HL-60/S4 (cell line): ENCODE results near the gene CRYGS.
"Not testable (repeated sequence)": the region's sequence is repeated elsewhere in the genome, so short reads cannot be mapped to it uniquely, and the experiment has no call there.

Source experiments
- in situ Hi-C: fragments of 300-500 bp; cut with MboI; formaldehyde crosslinking; loops from 2 replicates; pipeline ENCODE4 v1.14.3; 2022; ENCODE audit warnings: low sequenced_read_pairs

CRYGS gene

GRCh38 chr3:186520431-186520830 is 23.7 kb downstream of the CRYGS start:
- in situ Hi-C loops: no loop called here

DNA sequence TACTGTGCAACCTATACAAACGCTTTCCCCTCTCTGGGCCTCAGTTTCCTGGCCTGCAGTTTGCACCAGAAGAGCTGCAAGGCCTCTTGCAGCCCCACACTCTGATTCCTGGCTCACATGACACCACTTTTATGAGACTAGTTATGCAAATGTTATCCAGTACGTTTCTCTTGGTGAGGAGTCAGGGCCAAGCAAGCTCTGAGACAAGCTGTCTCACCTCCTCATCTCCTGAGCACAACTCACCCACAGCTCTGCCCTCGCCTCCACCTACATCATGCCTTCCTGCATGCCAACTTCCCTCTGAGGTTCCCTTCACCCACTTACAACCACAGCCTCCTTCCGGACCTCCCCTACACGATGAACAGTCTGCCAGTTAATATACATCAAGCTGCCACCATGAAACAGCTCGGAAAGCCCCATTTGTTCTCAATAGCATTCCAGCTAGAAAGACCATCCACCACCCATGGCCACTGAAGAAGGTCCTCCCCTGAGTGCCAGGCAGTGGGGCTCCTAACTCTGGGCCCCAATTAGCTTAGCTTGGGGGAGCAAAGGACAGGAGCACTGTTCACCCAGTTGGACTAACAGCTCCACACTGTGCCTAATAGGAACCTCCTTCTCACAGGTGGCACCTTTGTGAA is 25.0 kb downstream of the CRYGS start:
- in situ Hi-C loops: no loop called here

- in situ Hi-C loops: no loop called here
Measured at GRCh38 chr3:186517218-186517617, 27.0 kb downstream of the CRYGS start.

DNA sequence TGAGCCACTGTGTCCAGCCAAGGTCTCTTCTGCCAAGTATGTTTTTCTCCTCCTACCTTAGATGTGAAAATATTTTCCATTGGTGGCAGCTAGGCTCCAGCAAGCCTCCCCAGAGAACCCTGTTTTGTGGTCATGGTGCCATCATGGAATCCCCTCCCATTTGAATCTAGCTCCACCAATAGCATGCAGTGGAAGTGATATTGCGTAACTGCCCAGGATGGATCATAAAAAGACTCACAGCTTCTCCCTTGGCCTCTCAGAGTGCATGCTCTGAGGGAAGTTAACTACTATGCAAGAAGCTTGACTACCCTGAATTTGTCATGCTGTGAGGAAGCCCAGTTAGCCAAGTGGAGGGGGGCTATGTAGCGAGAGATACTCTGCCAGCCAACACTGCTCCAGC is 27.5 kb downstream of the CRYGS start:
- in situ Hi-C loops: no loop called here

DNA sequence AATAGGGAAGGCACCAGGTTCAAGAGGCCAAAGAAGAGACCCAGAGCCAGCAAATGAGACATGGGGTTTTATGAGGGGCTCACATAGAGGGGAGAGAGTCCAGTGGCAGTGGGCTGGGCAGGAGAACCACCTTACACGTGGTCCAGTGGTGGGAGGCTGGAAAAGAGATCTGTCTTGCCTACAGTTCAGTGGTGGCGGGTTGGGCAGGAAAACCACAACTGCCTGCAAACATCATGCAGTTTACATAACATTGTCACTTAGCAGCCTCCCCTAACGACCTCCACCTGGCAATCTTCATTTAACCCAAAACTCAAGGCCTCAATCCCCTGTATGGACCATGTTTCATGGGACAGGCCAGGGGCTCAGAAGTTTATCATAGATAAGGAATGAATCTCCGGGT is 29.1 kb downstream of the CRYGS start:
- in situ Hi-C loops: no loop called here

DNA sequence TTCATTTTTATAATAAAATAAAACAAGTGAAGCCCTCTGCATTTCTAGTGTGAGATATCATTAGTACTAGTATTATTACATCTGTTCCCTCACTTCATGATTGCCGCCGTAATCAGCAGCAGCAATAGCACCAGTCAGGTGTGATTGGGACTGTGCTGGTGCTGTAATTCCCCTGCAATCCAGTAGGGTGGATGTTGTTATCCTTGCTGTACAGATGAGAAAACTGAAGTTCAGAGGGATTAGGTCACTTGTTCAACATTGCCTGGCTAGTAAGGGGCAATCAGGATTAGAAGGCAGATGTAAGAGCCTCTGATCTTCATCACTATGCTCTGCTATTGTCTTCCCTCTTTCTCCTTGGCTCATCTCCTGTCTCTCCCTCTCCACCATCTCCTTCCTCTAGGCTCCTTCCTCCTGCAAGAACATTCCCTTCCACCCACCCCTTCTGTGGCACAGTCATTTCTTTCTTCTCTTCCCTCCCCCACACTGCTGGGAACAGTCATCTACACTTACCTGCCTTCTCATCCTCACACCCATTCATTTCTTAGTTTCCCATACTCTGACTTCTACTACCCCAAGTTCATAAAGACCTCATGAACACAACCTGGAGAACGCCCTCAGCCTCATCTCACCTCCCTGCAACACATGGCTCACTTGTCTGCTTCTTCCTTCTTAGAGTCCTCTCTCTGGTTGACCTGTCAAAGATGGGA is 29.7 kb downstream of the CRYGS start:
- in situ Hi-C loops: no loop called here

GRCh38 chr3:186513386-186513785 is 30.8 kb downstream of the CRYGS start:
- in situ Hi-C loops: no loop called here

- in situ Hi-C loops: no loop called here
Measured at GRCh38 chr3:186512570-186513302, 31.4 kb downstream of the CRYGS start.

DNA sequence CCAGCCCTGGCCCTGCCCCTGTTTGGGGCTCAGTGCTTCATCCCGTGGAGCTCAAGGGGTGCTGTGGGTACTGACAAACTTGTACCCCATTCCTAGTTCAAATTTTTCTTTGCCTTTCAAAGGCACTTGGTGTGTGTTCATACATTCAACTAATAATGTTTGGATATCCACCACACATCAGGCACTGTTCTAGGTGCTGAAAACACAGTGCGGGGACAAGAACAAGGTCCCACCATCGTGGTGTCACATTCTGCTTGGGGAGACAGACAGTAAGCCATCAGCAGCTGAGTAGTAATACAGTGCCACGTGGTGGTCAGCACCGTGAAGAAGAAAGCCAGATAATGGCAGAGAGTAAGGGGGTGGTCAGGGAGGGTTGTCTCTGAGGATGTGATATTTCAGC is 32.5 kb downstream of the CRYGS start:
- in situ Hi-C loops: no loop called here

- in situ Hi-C loops: no loop called here
Measured at GRCh38 chr3:186511245-186511644, 32.9 kb downstream of the CRYGS start.

DNA sequence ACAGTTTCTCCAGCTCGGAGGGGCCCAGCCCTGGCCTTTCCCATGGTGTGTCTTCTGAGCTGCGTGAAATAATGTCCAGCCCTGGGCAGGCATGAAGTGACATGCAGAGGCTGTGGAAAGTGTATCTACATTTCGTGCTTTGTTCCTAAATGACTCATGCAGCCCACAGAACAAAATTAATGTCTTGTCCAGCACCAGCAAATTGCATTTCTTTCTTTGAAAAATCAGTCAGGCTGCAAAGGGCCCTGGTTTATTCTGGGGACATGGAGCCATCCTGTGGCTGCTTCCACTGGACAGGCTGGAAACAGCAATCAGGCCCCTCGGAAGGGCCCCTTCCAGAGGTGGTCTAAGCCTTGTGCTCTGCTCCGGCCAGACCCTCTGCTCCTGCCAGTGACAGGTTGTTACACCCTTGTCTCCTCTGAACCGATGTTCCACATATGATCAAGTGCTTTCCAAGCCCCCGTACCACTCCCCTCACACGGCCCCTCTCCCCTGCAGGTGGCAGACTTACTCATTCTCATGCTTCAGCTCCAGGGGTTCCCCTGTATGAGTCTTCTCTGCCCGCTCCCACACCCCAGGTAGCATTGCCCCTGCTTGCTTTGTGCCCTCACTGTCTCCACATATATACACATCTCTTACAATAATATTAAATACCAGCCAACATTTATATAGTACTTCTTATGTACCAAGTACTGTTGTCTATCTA is 33.7 kb downstream of the CRYGS start:
- in situ Hi-C loops: no loop called here

GRCh38 chr3:186509423-186509822 is 34.8 kb downstream of the CRYGS start:
- in situ Hi-C loops: no loop called here

- in situ Hi-C loops: no loop called here
Measured at GRCh38 chr3:186506857-186507256, 37.3 kb downstream of the CRYGS start.

DNA sequence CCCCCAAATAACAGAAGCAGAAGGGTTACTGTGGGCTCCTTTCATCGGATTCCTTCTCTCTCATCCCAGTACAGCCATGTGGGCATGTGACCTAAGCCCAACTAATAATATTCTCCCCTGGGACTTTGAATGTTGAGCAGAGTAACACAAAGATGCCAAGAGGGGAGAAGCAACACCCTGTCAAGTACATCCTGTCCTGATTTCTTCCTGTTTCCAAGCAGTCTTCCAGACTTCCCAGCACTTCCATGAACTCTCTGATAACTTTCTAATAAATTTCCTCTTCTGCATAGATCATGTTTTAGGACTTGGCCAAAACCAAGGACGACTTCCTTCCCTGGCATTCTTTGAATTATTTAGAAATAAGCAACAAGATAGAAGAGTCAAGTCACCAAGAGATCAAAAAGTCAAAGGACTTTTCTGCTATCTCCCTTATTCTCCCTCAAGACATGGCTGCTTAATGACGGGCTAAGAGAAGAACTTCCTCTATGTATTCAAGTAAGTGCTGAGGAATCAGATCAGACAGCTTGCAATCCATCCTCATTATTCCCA is 37.9 kb downstream of the CRYGS start:
- in situ Hi-C loops: no loop called here

DNA sequence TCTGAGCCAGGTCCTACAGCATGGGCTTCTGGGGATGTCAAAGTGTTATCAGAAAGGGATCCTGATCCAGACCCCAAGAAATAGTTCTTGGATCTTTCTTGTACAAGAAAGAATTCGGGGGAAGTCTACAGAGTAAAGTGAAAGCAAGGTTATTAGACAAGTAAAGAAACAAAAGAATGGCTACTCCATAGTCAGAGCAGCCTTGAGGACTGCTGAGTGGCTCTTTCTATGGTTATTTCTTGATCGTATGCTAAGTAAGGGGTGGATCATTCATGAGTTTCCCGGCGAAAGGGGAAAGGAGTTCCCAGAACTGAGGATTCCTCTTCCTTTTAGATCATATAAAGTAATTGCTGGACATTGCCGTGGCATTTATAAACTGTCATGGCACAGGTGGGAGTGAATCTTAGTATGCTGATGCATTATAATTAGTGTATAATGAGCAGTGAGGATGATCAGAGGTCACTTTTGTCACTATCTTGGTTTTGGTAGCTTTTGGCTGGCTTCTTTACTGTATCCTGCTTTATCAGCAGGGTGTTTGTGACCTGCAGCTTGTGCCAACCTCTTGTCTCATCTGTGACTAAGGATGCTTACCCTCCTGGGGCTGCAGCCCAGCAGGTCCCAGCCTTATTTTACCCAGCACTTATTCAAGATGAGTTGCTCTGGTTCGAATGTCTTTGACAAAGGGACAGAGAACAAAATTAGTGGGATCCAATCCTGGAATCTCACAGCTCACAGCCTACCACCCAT is 41.0 kb downstream of the CRYGS start:
- in situ Hi-C loops: no loop called here

DNA sequence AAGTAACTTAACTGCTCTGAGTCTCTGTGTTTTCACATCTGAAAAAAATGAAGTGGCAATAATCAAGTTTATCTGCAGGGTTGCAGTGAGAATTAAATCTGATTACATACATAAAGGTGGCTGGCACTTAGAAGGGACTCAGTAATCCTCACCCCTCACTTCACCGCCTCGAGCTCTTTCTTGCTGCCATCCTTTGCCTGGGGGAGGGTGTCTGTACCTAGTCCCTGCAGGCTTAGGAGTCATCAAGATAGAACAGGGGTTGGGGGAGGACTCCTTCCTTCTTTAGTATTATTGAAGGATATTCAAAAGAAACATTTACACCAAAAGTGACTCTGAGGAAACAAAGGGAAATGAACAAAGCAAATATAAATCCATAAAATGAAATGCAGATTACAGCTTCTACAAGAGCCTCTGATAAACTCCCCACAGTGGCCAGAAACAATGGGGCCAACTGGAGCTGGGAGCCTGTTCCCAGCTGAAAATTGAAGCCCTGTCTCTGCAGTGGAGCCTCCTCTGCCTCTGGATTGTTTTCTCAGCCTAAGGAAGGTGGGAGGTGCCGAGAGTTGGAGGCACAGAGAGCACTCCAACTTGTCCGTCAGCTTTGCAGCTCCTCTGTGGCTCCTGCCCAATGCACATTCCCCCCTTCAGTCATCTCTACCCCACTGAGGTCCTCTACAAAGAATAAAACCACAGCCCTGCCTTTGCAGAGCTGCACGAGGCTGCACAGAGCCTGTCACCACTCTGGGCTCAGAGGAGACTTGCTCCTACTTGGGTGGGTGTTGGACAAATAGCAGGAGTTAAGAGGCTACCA is 41.8 kb downstream of the CRYGS start:
- in situ Hi-C loops: no loop called here

- in situ Hi-C loops: not testable (repeated sequence)
Measured at GRCh38 chr3:186499949-186500348, 44.2 kb downstream of the CRYGS start.

GRCh38 chr3:186498022-186498421 is 46.2 kb downstream of the CRYGS start:
- in situ Hi-C loops: not testable (repeated sequence)

DNA sequence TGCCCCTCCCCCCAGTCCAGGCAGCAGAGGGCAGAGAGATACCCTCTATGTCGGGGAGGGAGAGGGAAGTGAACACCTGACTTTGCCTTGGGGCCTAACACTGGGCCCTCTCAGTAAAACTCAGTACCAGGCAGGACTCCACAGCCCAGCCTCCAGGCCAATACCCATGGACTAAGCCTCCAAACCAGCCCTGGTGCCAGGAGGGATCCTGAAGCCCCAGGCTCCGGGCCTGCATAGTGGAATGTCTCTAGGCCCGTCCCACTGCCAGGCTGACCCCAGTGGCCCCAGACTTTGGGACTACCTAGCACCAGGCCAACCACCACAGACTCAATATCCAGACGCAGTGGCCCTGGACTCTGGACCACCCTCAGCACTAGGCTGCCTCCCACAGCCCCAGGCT is 46.6 kb downstream of the CRYGS start:
- in situ Hi-C loops: no loop called here

GRCh38 chr3:186496635-186497034 is 47.5 kb downstream of the CRYGS start:
- in situ Hi-C loops: no loop called here
